GM18873 (cell line): ENCODE results near the gene HSD17B14.

Source experiments
- ATAC-seq: cut with Tn5 transposase; IDR thresholded peaks from one replicate; pipeline ENCODE4 v1.9.1; 2021; ENCODE audit warnings: mild to moderate bottlenecking, moderate library complexity, moderate number of reproducible peaks; ENCODE audit not compliant: unreplicated experiment, low FRiP score

HSD17B14 gene

GRCh38 chr19:48835734-48836088 is 580 bp downstream of the HSD17B14 start:
- peak; percentile 74 for ATAC-seq

GRCh38 chr19:48833977-48834376 is 2.3 kb downstream of the HSD17B14 start:
- no peak for ATAC-seq

- no peak for ATAC-seq
These were observed 3.2 kb downstream of the HSD17B14 start for GRCh38 chr19:48833049-48833448.

- ATAC-seq, result no peak
These were observed 5.3 kb downstream of the HSD17B14 start for GRCh38 chr19:48830965-48831364.

- ATAC-seq, result no peak
These were observed 6.2 kb downstream of the HSD17B14 start for GRCh38 chr19:48830088-48830487.

GRCh38 chr19:48826606-48827020 is 9.7 kb downstream of the HSD17B14 start:
- no peak for ATAC-seq

GRCh38 chr19:48822514-48822913 is 13.8 kb downstream of the HSD17B14 start:
- no peak for ATAC-seq

GRCh38 chr19:48821633-48822032 is 14.7 kb downstream of the HSD17B14 start:
- ATAC-seq, result no peak

- ATAC-seq, result no peak
These were observed 16.9 kb downstream of the HSD17B14 start for GRCh38 chr19:48819366-48819816.

GRCh38 chr19:48818234-48818820 is 18.0 kb downstream of the HSD17B14 start:
- no peak for ATAC-seq

- no peak for ATAC-seq
These were observed 18.6 kb downstream of the HSD17B14 start for GRCh38 chr19:48817585-48818124.

GRCh38 chr19:48815870-48816501 is 20.3 kb downstream of the HSD17B14 start:
- ATAC-seq, result no peak

- no peak for ATAC-seq
These were observed 21.4 kb downstream of the HSD17B14 start for GRCh38 chr19:48814895-48815294.

GRCh38 chr19:48813123-48813913 is 23.0 kb downstream of the HSD17B14 start:
- no peak for ATAC-seq

- ATAC-seq, result no peak
These were observed 24.0 kb downstream of the HSD17B14 start for GRCh38 chr19:48812094-48812929.

GRCh38 chr19:48810151-48810550 is 26.1 kb downstream of the HSD17B14 start:
- no peak for ATAC-seq

- no peak for ATAC-seq
These were observed 28.5 kb downstream of the HSD17B14 start for GRCh38 chr19:48807590-48808308.

GRCh38 chr19:48806818-48807589 is 29.3 kb downstream of the HSD17B14 start:
- no peak for ATAC-seq

- ATAC-seq, result no peak
These were observed 29.8 kb downstream of the HSD17B14 start for GRCh38 chr19:48806518-48806817.
